K562 (cell line): Measurements from ENCODE around the gene ENDOG. TPM values are rescaled to one million over a fixed set of nuclear protein-coding genes. Genes with fewer than 3 reads are reported as not detected.

Source experiments
- ATAC-seq: fragments of 200-7000 bp; cut with Tn5 transposase; 3 replicates; pipeline ENCODE4 v1.9.1; 2020; ENCODE audit warnings: moderate library complexity
- BruUV-seq: library from RNA; stranded (reverse); fragments of 400-500 nt; replicated peaks from 2 replicates; lab custom pipeline; 2021; lab: Mats Ljungman, UMichigan
- CTCF ChIA-PET: fragments of 300-600 bp; formaldehyde crosslinking; extraction: SDS; loops from one replicate; lab custom pipeline; 2021; ENCODE audit warnings: low intra/inter-chr PET ratio; lab: Yijun Ruan, JAX
- POLR2A ChIA-PET: fragments of 300-600, 350-650 bp; sonication (Branson Sonifier 250); formaldehyde crosslinking; extraction: SDS; loops from one replicate; lab custom pipeline; 2021; ENCODE audit warnings: antibody characterized with exemption, inconsistent platforms; lab: Yijun Ruan, JAX
- DNase-seq, 4 experiments: peaks; one replicate each; pipeline versions ENCODE4 v3.0.0 to v3.0.0-alpha.2; 2011 to 2018; ENCODE audit warnings: low spot score in 3 of 4, mixed read lengths in 3 of 4; ENCODE audit errors: extremely low read depth in 1 of 4
- FAIRE-seq: peaks from 2 replicates; lab custom pipeline; 2011; peaks lifted over from hg19 to GRCh38; lab: Jason Lieb, UNC
- H2AFZ ChIP-seq: 2 replicates; pipeline ENCODE4 v1.6.0; 2011; ENCODE audit warnings: low read depth, low read length, control low read depth, inconsistent platforms
- H3K27ac ChIP-seq: fragments of 200-600 bp; 3 replicates; pipeline ENCODE4 v1.8.0; 2011; ENCODE audit warnings: low read depth, mild to moderate bottlenecking, control low read depth, inconsistent platforms, low read length, moderate library complexity, mixed read lengths; ENCODE audit errors: extremely low read depth
- H3K27me3 ChIP-seq, 2 experiments: fragments of 300-600 bp in 1 of 2; 2 replicates in 1 of 2; 3 replicates in 1 of 2; pipeline versions ENCODE4 v1.6.0 to v1.8.0; 2011; ENCODE audit warnings: inconsistent platforms in 2 of 2, low read length in 2 of 2, mild to moderate bottlenecking in 1 of 2, mixed read lengths in 1 of 2, moderate library complexity in 1 of 2; ENCODE audit not compliant: control insufficient read depth in 2 of 2, insufficient read depth in 2 of 2
- H3K36me3 ChIP-seq: fragments of 300-600 bp; 3 replicates; pipeline ENCODE4 v1.8.0; 2011; ENCODE audit warnings: mild to moderate bottlenecking, low read length, inconsistent platforms; ENCODE audit not compliant: control insufficient read depth, insufficient read depth
- H3K4me1 ChIP-seq, 2 experiments: fragments of 200-600 bp in 1 of 2; replicated peaks in 1 of 2; 2 replicates in 1 of 2; 3 replicates in 1 of 2; pipeline versions ENCODE4 v1.5.1 to v1.8.0; 2011; ENCODE audit warnings: inconsistent platforms in 2 of 2, low read length in 2 of 2, mild to moderate bottlenecking in 1 of 2, mixed read lengths in 1 of 2, moderate library complexity in 1 of 2; ENCODE audit not compliant: control insufficient read depth in 2 of 2, insufficient read depth in 2 of 2
- H3K4me2 ChIP-seq: 2 replicates; pipeline ENCODE4 v1.6.1; 2011; ENCODE audit warnings: low read length, control low read depth, inconsistent platforms, mixed read lengths; ENCODE audit not compliant: insufficient read depth
- H3K4me3 ChIP-seq: fragments of 200-600 bp; sonication (generic), shearing (Covaris generic); 2 replicates; pipeline ENCODE4 v1.5.1; 2016; ENCODE audit warnings: control low read depth, inconsistent platforms
- H3K79me2 ChIP-seq: fragments of 200-600 bp; 3 replicates; pipeline ENCODE4 v1.8.0; 2011; ENCODE audit warnings: low read length, inconsistent platforms; ENCODE audit not compliant: control insufficient read depth, insufficient read depth
- H3K9ac ChIP-seq, 2 experiments: 2 replicates each; pipeline versions ENCODE4 v1.6.0 to v1.6.1; 2011; ENCODE audit warnings: low read depth in 2 of 2, low read length in 2 of 2, control low read depth in 1 of 2, inconsistent platforms in 1 of 2, mild to moderate bottlenecking in 1 of 2, mixed read lengths in 1 of 2; ENCODE audit not compliant: insufficient read depth in 1 of 2
- H3K9me1 ChIP-seq: one replicate; pipeline ENCODE4 v1.6.0; 2011; ENCODE audit warnings: inconsistent platforms, mild to moderate bottlenecking, low read length, moderate library complexity; ENCODE audit not compliant: control insufficient read depth, insufficient read depth
- H3K9me3 ChIP-seq: replicated peaks from 2 replicates; pipeline ENCODE4 v1.5.1; 2011; ENCODE audit warnings: low read depth, low read length, inconsistent platforms; ENCODE audit not compliant: control insufficient read depth, insufficient read depth
- H4K20me1 ChIP-seq: replicated peaks from 2 replicates; pipeline ENCODE4 v1.6.1; 2011; ENCODE audit warnings: low read length, inconsistent platforms, mixed read lengths; ENCODE audit not compliant: control insufficient read depth, insufficient read depth
- GABPB2 ChIP-seq: fragments of 250-450 bp; sonication (Bioruptor Pico); conservative IDR thresholded peaks from 2 replicates; pipeline ENCODE4 v1.5.1; 2021; ENCODE audit warnings: mild to moderate bottlenecking
- HMGN3 ChIP-seq: IDR thresholded peaks from 2 replicates; pipeline ENCODE4 v1.6.1; 2011; ENCODE audit warnings: borderline replicate concordance, low read depth, mild to moderate bottlenecking, mixed read lengths, low read length; ENCODE audit not compliant: insufficient read length; ENCODE audit errors: extremely low read depth
- HNRNPL ChIP-seq: fragments of 200-400 bp; formaldehyde crosslinking; IDR thresholded peaks from 2 replicates; pipeline ENCODE4 v1.6.1; 2017; ENCODE audit warnings: low read depth, mild to moderate bottlenecking, low read length
- RAD21 ChIP-seq, 2 experiments: fragments of 250-450 bp in 1 of 2; fragments of 450-650 bp in 1 of 2; sonication (Bioruptor Pico) in 1 of 2; formaldehyde crosslinking in 1 of 2; IDR thresholded peaks in 1 of 2; conservative IDR thresholded peaks in 1 of 2; 2 replicates each; pipeline versions ENCODE4 v1.4.0 to v1.8.0; 2020 to 2022; ENCODE audit warnings: mild to moderate bottlenecking in 2 of 2, moderate library complexity in 1 of 2
- TEAD1 ChIP-seq, 2 experiments: fragments of 450-650 bp in 1 of 2; sonication (generic) in 1 of 2; formaldehyde crosslinking; IDR thresholded peaks; 2 replicates each; pipeline versions ENCODE4 v1.4.0 to v1.8.0; 2020 to 2022; ENCODE audit warnings: mild to moderate bottlenecking in 2 of 2, missing genetic modification reagents in 1 of 2
- YY1 ChIP-seq, 3 experiments: IDR thresholded peaks; 2 replicates each; pipeline ENCODE4 v1.6.1; 2011; ENCODE audit warnings: low read length in 2 of 3, mild to moderate bottlenecking in 2 of 3, moderate library complexity in 2 of 3, borderline replicate concordance in 1 of 3, control low read depth in 1 of 3, low read depth in 1 of 3; ENCODE audit not compliant: insufficient read depth in 3 of 3, insufficient replicate concordance in 2 of 3, control insufficient read depth in 1 of 3, insufficient read length in 1 of 3; ENCODE audit errors: extremely low read depth in 1 of 3
- ZEB2 ChIP-seq: fragments of 450-650 bp; IDR thresholded peaks from 2 replicates; pipeline ENCODE4 v1.6.1; 2016
- WGBS: fragments of 100-300 bp; shearing (Covaris generic); methylation state at CpG from one replicate; pipeline ENCODE4 v1.1.6; 2016; ENCODE audit warnings: low coverage, mixed read lengths; ENCODE audit not compliant: insufficient coverage; ENCODE audit errors: missing lambda C conversion rate; 5-methylcytosine and 5-hydroxymethylcytosine counted together
- in situ Hi-C: fragments of 300-500 bp; cut with MboI; formaldehyde crosslinking; loops from 4 replicates; pipeline ENCODE4 v1.15.0; 2018; ENCODE audit warnings: inconsistent platforms, mixed read lengths
- intact Hi-C: fragments of 100-400 bp; cut with micrococcal nuclease; formaldehyde crosslinking; loops from 2 replicates; pipeline ENCODE4 v1.14.2; 2022
- polyA plus RNA-seq, 8 experiments: library from polyadenylated mRNA; depleted of rRNA in 4 of 8; stranded (reverse) in 5 of 8; unstranded in 3 of 8; fragments of >200 nt; fragmentation: Nextera tagmentation in 2 of 8; fragmentation: Illumina TruSeq in 1 of 8; extraction: Ambion mirVana in 2 of 8; extraction: Trizol in 1 of 8; gene quantifications; 2 replicates each; pipeline versions ENCODE4 v1.2.1 to v1.2.3, GENCODE V29; 2011 to 2014; ENCODE audit warnings: inconsistent platforms in 1 of 8, missing spikeins in 1 of 8
- total RNA-seq, 7 experiments: library from RNA; depleted of rRNA in 6 of 7; stranded (reverse); fragments of >200 nt in 6 of 7; fragmentation: Illumina TruSeq in 2 of 7; extraction: Trizol in 2 of 7; gene quantifications; 2 replicates each; pipeline versions ENCODE4 v1.2.1 to v1.2.3, GENCODE V29; 2011 to 2021; ENCODE audit warnings: low replicate concordance in 1 of 7
- TF ChIP-seq, protein P1 (sequence below): sonication (generic); formaldehyde crosslinking; IDR thresholded peaks from 2 replicates; pipeline ENCODE4 v1.8.0; 2022; ENCODE audit warnings: mild to moderate bottlenecking, missing genetic modification reagents
- TF ChIP-seq, protein P2 (sequence below): fragments of 450-650 bp; IDR thresholded peaks from 2 replicates; pipeline ENCODE4 v1.6.1; 2016; ENCODE audit warnings: borderline replicate concordance
- TF ChIP-seq, protein P3 (sequence below): sonication (generic); formaldehyde crosslinking; IDR thresholded peaks from 2 replicates; pipeline ENCODE4 v1.8.0; 2022; ENCODE audit warnings: mild to moderate bottlenecking, missing genetic modification reagents

Gene ENDOG
- total and polyA plus RNA-seq, 9 of the 15 experiments (the other 6 are each of a cell fraction or from before 2014, with no cell fraction given), result 1.2 to 91.0 (median 25.5) TPM

DNA sequence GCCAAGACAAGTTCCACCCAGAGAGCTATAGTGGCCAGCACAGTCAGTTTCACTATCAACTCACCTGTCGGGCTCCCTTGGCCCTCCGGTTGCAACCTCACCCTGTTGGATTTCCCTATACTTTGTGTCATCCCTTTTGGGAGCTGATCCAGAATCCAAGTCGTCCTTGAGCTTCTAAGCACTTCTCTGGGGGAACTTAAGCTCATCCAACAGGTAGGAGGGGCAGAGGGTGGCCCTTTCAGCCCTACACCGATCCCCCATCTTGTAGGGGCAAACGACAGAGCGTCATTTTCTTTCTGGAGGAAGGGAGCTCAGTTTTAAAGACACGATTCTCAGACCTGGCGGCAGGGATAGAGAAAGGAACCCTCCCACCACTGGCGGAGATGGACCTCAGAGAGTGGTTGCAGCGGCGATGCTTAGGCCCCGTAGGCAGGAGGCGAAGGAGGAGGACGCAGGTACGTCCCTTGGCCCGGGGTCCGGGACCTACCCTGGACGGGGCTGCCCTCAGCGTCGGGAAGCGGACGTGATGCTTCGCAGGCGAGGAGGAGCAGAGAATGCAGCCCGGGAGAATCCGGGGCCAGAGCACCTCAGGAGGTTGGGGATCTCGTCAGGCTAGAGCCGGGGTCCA lies 47.1 kb upstream of the ENDOG start:
- Histone ChIP-seq H3K4me1 (peaks cover 13 to 16% of the 10 kb centered on the region in 2 experiments; a peak in 4 of 5 replicates), H3K9me1 (no peaks in the 10 kb centered on the region), H3K9ac (peak overlapping the region; percentile 89 to 94), H3K27ac (peak overlapping the region; percentile 88), H3K4me3 (peak overlapping the region; percentile 79), H3K9me3 (no peaks in the 10 kb centered on the region), H2AFZ (peak overlapping the region; percentile 98), H3K27me3 (no peaks in the 10 kb centered on the region), H3K36me3 (peaks cover 5% of the 10 kb centered on the region; the same call in 1 of the 3 replicates), H3K79me2 (peaks cover 21% of the 10 kb centered on the region), H3K4me2 (peak overlapping the region; percentile 95), H4K20me1 (no peaks in the 10 kb centered on the region)
- ATAC-seq (peak; percentile 65), DNase-seq (peak in 1 of 4 experiments; percentile 32), FAIRE-seq (peak; percentile 65)
- BruUV-seq, result no TSS peak
- CTCF ChIA-PET, result interaction anchor here (0.8 kb wide), 1 partner anchor 69 kb away, joined by 3 read pairs; the partner anchor contains the start of gene PKN3
- intact Hi-C loops (no loop called here), in situ Hi-C loops (no loop called here)
- POLR2A ChIA-PET, result interaction anchor here (0.5 to 1.1 kb wide), 8 partner anchors 9 to 1676 kb away, joined by 3 to 5 read pairs (median 3); no protein-coding TSS in a partner anchor
- WGBS, result under 1% methylated on average over 27 of the region's 28 CpGs
- TF ChIP-seq HMGN3 (peak; percentile 25), GABPB2 (CRISPR knock-in tag) (no peak), RAD21 (CRISPR knock-in tag; conservative IDR thresholded peaks at IDR 0.05 in 1 of 2, IDR thresholded peaks at IDR 0.05 in 1 of 2) (peak in 1 of 2 experiments; percentile 5; a peak in 1 of 4 replicates), YY1 (IDR thresholded peaks at IDR 0.05; ENCODE audit: borderline replicate concordance in 1 of 3, control insufficient read depth in 1 of 3, extremely low read depth in 1 of 3, insufficient read depth in 3 of 3, insufficient read length in 1 of 3, insufficient replicate concordance in 2 of 3, low read depth in 1 of 3, low read length in 2 of 3) (peak in 1 of 3 experiments; percentile 28), HNRNPL (no peak), TEAD1 (CRISPR knock-in tag; IDR thresholded peaks at IDR 0.05) (0 out of 4 replicates have a peak, but pooled peaks of 1 of the 2 experiments have one; percentile 1), ZEB2 (0 out of 2 replicates have a peak, but pooled peaks have one; percentile 25)
- TF ChIP-seq, protein P1, sequence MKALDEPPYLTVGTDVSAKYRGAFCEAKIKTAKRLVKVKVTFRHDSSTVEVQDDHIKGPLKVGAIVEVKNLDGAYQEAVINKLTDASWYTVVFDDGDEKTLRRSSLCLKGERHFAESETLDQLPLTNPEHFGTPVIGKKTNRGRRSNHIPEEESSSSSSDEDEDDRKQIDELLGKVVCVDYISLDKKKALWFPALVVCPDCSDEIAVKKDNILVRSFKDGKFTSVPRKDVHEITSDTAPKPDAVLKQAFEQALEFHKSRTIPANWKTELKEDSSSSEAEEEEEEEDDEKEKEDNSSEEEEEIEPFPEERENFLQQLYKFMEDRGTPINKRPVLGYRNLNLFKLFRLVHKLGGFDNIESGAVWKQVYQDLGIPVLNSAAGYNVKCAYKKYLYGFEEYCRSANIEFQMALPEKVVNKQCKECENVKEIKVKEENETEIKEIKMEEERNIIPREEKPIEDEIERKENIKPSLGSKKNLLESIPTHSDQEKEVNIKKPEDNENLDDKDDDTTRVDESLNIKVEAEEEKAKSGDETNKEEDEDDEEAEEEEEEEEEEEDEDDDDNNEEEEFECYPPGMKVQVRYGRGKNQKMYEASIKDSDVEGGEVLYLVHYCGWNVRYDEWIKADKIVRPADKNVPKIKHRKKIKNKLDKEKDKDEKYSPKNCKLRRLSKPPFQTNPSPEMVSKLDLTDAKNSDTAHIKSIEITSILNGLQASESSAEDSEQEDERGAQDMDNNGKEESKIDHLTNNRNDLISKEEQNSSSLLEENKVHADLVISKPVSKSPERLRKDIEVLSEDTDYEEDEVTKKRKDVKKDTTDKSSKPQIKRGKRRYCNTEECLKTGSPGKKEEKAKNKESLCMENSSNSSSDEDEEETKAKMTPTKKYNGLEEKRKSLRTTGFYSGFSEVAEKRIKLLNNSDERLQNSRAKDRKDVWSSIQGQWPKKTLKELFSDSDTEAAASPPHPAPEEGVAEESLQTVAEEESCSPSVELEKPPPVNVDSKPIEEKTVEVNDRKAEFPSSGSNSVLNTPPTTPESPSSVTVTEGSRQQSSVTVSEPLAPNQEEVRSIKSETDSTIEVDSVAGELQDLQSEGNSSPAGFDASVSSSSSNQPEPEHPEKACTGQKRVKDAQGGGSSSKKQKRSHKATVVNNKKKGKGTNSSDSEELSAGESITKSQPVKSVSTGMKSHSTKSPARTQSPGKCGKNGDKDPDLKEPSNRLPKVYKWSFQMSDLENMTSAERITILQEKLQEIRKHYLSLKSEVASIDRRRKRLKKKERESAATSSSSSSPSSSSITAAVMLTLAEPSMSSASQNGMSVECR, result peak; percentile 11
- TF ChIP-seq, protein P2, sequence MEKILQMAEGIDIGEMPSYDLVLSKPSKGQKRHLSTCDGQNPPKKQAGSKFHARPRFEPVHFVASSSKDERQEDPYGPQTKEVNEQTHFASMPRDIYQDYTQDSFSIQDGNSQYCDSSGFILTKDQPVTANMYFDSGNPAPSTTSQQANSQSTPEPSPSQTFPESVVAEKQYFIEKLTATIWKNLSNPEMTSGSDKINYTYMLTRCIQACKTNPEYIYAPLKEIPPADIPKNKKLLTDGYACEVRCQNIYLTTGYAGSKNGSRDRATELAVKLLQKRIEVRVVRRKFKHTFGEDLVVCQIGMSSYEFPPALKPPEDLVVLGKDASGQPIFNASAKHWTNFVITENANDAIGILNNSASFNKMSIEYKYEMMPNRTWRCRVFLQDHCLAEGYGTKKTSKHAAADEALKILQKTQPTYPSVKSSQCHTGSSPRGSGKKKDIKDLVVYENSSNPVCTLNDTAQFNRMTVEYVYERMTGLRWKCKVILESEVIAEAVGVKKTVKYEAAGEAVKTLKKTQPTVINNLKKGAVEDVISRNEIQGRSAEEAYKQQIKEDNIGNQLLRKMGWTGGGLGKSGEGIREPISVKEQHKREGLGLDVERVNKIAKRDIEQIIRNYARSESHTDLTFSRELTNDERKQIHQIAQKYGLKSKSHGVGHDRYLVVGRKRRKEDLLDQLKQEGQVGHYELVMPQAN, result peak; percentile 43; the same call in 1 of the 2 replicates
- TF ChIP-seq, protein P3, sequence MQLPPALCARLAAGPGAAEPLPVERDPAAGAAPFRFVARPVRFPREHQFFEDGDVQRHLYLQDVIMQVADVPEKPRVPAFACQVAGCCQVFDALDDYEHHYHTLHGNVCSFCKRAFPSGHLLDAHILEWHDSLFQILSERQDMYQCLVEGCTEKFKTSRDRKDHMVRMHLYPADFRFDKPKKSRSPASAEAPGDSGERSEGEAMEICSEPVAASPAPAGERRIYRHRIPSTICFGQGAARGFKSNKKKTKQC (CRISPR knock-in tag), result peak; percentile 16; the same call in 1 of the 2 replicates
